T-cell (primary cell): ENCODE results near the gene CTNND2. TPM values are rescaled to one million over a fixed set of nuclear protein-coding genes. Genes with fewer than 3 reads are reported as not detected.
A peak's percentile ranks its signal among the peaks of the same experiment; 100 is the strongest.

Experiments used
- ATAC-seq, 4 experiments: fragments of 200-7000 bp in 3 of 4; fragments of 150-1000 bp in 1 of 4; cut with Tn5 transposase; replicated peaks in 1 of 4; 1 replicate in 3 of 4; 2 replicates in 1 of 4; pipeline ENCODE4 v1.10.0; 2021; ENCODE audit warnings: moderate library complexity in 3 of 4, mild to moderate bottlenecking in 2 of 4, moderate number of reproducible peaks in 1 of 4
- CTCF ChIA-PET, 2 donors: fragments of 300-600 bp; sonication (Branson Sonifier 250); formaldehyde crosslinking; loops; one replicate each; lab custom pipeline; 2022; ENCODE audit warnings: antibody characterized with exemption in 2 of 2; lab: Charles Lee
- POLR2A ChIA-PET, 2 donors: fragments of 300-600 bp; sonication (Branson Sonifier 250); formaldehyde crosslinking; loops; one replicate each; lab custom pipeline; 2022; ENCODE audit warnings: antibody characterized with exemption in 2 of 2; lab: Charles Lee
- DNase-seq, 35 experiments: peaks; one replicate each; pipeline versions ENCODE4 v3.0.0 to v3.0.0-alpha.2; 2013 to 2023
- H3K27ac ChIP-seq: one replicate; pipeline ENCODE4 v1.5.1; 2013; ENCODE audit warnings: low read length
- H3K27me3 ChIP-seq, 2 experiments: replicated peaks in 1 of 2; 1 replicate in 1 of 2; 2 replicates in 1 of 2; pipeline versions ENCODE4 v1.6.1 to v1.7.0; 2013; ENCODE audit warnings: low read length in 1 of 2, mixed read lengths in 1 of 2; ENCODE audit not compliant: control insufficient read depth in 2 of 2, insufficient read depth in 2 of 2; ENCODE audit errors: extremely low read depth in 1 of 2
- H3K36me3 ChIP-seq, 2 donors: 1 replicate in 1 of 2; 2 replicates in 1 of 2; pipeline versions ENCODE4 v1.6.1 to v1.7.0; 2013; ENCODE audit warnings: low read length in 1 of 2; ENCODE audit not compliant: control insufficient read depth in 2 of 2, insufficient read depth in 1 of 2; ENCODE audit errors: extremely low read depth in 1 of 2
- H3K4me1 ChIP-seq, 2 experiments: 1 replicate in 1 of 2; 2 replicates in 1 of 2; pipeline versions ENCODE4 v1.6.1 to v1.7.0; 2013; ENCODE audit warnings: low read length in 2 of 2, mixed read lengths in 1 of 2; ENCODE audit not compliant: insufficient read depth in 2 of 2, control insufficient read depth in 1 of 2; ENCODE audit errors: extremely low read depth in 1 of 2
- H3K4me3 ChIP-seq, 2 donors: 1 replicate in 1 of 2; 2 replicates in 1 of 2; pipeline versions ENCODE4 v1.5.1 to v1.7.0; 2013; ENCODE audit warnings: mild to moderate bottlenecking in 2 of 2, low read length in 1 of 2, moderate library complexity in 1 of 2; ENCODE audit not compliant: control insufficient read depth in 1 of 2; ENCODE audit errors: extremely low read depth in 1 of 2
- H3K9me3 ChIP-seq: 2 replicates; pipeline ENCODE4 v1.7.0; 2013
- H3K27ac Mint-ChIP-seq, 2 donors: one replicate each; pipeline ENCODE4 v1.8.0; 2020 to 2021; ENCODE audit warnings: mild to moderate bottlenecking in 2 of 2, mixed read lengths in 2 of 2
- H3K27me3 Mint-ChIP-seq, 2 donors: one replicate each; pipeline ENCODE4 v1.8.0; 2021 to 2022; ENCODE audit warnings: mixed read lengths in 2 of 2
- H3K36me3 Mint-ChIP-seq: one replicate; pipeline ENCODE4 v1.8.0; 2021; ENCODE audit warnings: mixed read lengths
- H3K4me1 Mint-ChIP-seq, 3 donors: one replicate each; pipeline ENCODE4 v1.8.0; 2020 to 2022; ENCODE audit warnings: mixed read lengths in 3 of 3, mild to moderate bottlenecking in 1 of 3
- H3K4me3 Mint-ChIP-seq, 3 donors: one replicate each; pipeline ENCODE4 v1.8.0; 2020 to 2022; ENCODE audit warnings: mild to moderate bottlenecking in 3 of 3, mixed read lengths in 3 of 3, moderate library complexity in 3 of 3
- H3K9me3 Mint-ChIP-seq, 3 donors: one replicate each; pipeline ENCODE4 v1.8.0; 2020 to 2022; ENCODE audit warnings: mixed read lengths in 3 of 3
- WGBS: methylation state at CpG from one replicate; pipeline ENCODE4 v1.1.5; 2013; ENCODE audit warnings: missing lambda C conversion rate; ENCODE audit not compliant: insufficient coverage; 5-methylcytosine and 5-hydroxymethylcytosine counted together
- total RNA-seq, 35 experiments: library from RNA in 6 of 35; stranded (reverse) in 6 of 35; fragments of 120-200 nt in 1 of 35; gene quantifications; one replicate each; pipeline versions ENCODE4 v1.2.1 to v1.2.4 and lab custom pipeline; 2013 to 2026

Gene CTNND2
- total RNA-seq, 5 donors from 2014 or later (not counting 1 experiment from before 2014, with no cell fraction given): 0.22 TPM; not detected in 4

GRCh38 chr5:11903121-11903613, 1.1 kb downstream of the CTNND2 start:
- Histone ChIP-seq H3K27me3 (peaks cover 14 to 18% of the 10 kb centered on the region in 2 experiments), H3K4me3 (no peak overlapping the region), H3K36me3 (no peaks in the 10 kb centered on the region), H3K4me1 (no peaks in the 10 kb centered on the region), H3K27ac (no peak overlapping the region), H3K9me3 (no peaks in the 10 kb centered on the region)
- H3K27ac Mint-ChIP-seq: no peak overlapping the region
- ATAC-seq: no peak
- peaks cover 35 to 40% of the 10 kb centered on the region in 2 donors for H3K27me3 Mint-ChIP-seq
- H3K4me1 Mint-ChIP-seq: peaks cover 0 to 5% (median 2%) of the 10 kb centered on the region in 3 donors
- ChIA-PET CTCF (no interaction called here), POLR2A (no interaction called here)
- no peaks in the 10 kb centered on the region for H3K36me3 Mint-ChIP-seq
- WGBS: 6% methylated on average over 12 of the region's 23 CpGs
- no peak for DNase-seq
- no peaks in the 10 kb centered on the region for H3K9me3 Mint-ChIP-seq
- H3K4me3 Mint-ChIP-seq: peak overlapping the region in 1 of 3 donors; percentile 7

- Mint-ChIP-seq H3K9me3 (peaks cover 0 to 3% (median 0%) of the 10 kb centered on the region in 3 donors), H3K4me1 (peaks cover 0 to 5% (median 2%) of the 10 kb centered on the region in 3 donors), H3K36me3 (no peaks in the 10 kb centered on the region), H3K27me3 (peaks cover 35 to 38% of the 10 kb centered on the region in 2 donors), H3K4me3 (no peak overlapping the region), H3K27ac (no peak overlapping the region)
- ChIA-PET POLR2A (no interaction called here), CTCF (no interaction called here)
- Histone ChIP-seq H3K36me3 (no peaks in the 10 kb centered on the region), H3K4me1 (no peaks in the 10 kb centered on the region), H3K27me3 (peaks cover 14 to 18% of the 10 kb centered on the region in 2 experiments), H3K9me3 (no peaks in the 10 kb centered on the region), H3K27ac (no peak overlapping the region), H3K4me3 (no peak overlapping the region)
- DNase-seq (no peak), ATAC-seq (no peak)
- 71% methylated on average over 5 of the region's 8 CpGs for WGBS
These were observed 2.0 kb downstream of the CTNND2 start for GRCh38 chr5:11902201-11902619.

GRCh38 chr5:11898787-11899186, 5.5 kb downstream of the CTNND2 start:
- no CpG with 5 or more reads among the region's 2 CpGs for WGBS
- no peak overlapping the region for H3K4me3 Mint-ChIP-seq
- H3K4me3 ChIP-seq: no peak overlapping the region
- H3K27ac ChIP-seq: no peak overlapping the region
- DNase-seq (no peak), ATAC-seq (no peak)
- H3K27me3 Mint-ChIP-seq: peaks cover 19% of the 10 kb centered on the region in 2 donors
- peaks cover 8 to 12% of the 10 kb centered on the region in 2 experiments for H3K27me3 ChIP-seq
- H3K9me3 ChIP-seq: no peaks in the 10 kb centered on the region
- H3K27ac Mint-ChIP-seq: no peak overlapping the region
- no peaks in the 10 kb centered on the region for H3K36me3 ChIP-seq
- ChIA-PET POLR2A (no interaction called here), CTCF (no interaction called here)
- H3K36me3 Mint-ChIP-seq: no peaks in the 10 kb centered on the region
- peaks cover 0 to 2% (median 2%) of the 10 kb centered on the region in 3 donors for H3K4me1 Mint-ChIP-seq
- no peaks in the 10 kb centered on the region for H3K4me1 ChIP-seq
- peaks cover 0 to 19% (median 4%) of the 10 kb centered on the region in 3 donors for H3K9me3 Mint-ChIP-seq

GRCh38 chr5:11897781-11898180, 6.5 kb downstream of the CTNND2 start:
- CTCF ChIA-PET: no interaction called here

GRCh38 chr5:11894992-11895391, 9.3 kb downstream of the CTNND2 start:
- Mint-ChIP-seq H3K27ac (no peak overlapping the region), H3K36me3 (no peaks in the 10 kb centered on the region), H3K4me3 (no peak overlapping the region), H3K4me1 (no peaks in the 10 kb centered on the region), H3K27me3 (no peaks in the 10 kb centered on the region), H3K9me3 (peaks cover 4 to 22% (median 4%) of the 10 kb centered on the region in 3 donors)
- DNase-seq: no peak
- ATAC-seq: no peak
- CTCF ChIA-PET: no interaction called here
- Histone ChIP-seq H3K4me3 (no peak overlapping the region), H3K9me3 (no peaks in the 10 kb centered on the region), H3K36me3 (no peaks in the 10 kb centered on the region), H3K27me3 (no peaks in the 10 kb centered on the region), H3K27ac (no peak overlapping the region), H3K4me1 (no peaks in the 10 kb centered on the region)
- WGBS: 81% methylated on average over 3 of the region's 5 CpGs
- POLR2A ChIA-PET: no interaction called here

More at GRCh38 chr5:11897781-11898180, 6.5 kb downstream of the CTNND2 start:
- peaks cover under 1 to 6% of the 10 kb centered on the region in 2 experiments for H3K27me3 ChIP-seq
- no peaks in the 10 kb centered on the region for H3K9me3 ChIP-seq
- H3K4me3 ChIP-seq: no peak overlapping the region
- H3K9me3 Mint-ChIP-seq: peaks cover 4 to 22% (median 4%) of the 10 kb centered on the region in 3 donors
- no peaks in the 10 kb centered on the region for H3K4me1 ChIP-seq
- no peak for DNase-seq
- no peak overlapping the region for H3K27ac Mint-ChIP-seq
- no peak overlapping the region for H3K27ac ChIP-seq
- no peak overlapping the region for H3K4me3 Mint-ChIP-seq
- ATAC-seq: no peak
- peaks cover 0 to under 1% (median under 1%) of the 10 kb centered on the region in 3 donors for H3K4me1 Mint-ChIP-seq
- POLR2A ChIA-PET: no interaction called here
- no peaks in the 10 kb centered on the region for H3K36me3 ChIP-seq
- H3K36me3 Mint-ChIP-seq: no peaks in the 10 kb centered on the region
- H3K27me3 Mint-ChIP-seq: peaks cover 12 to 15% of the 10 kb centered on the region in 2 donors

- Mint-ChIP-seq H3K27ac (no peak overlapping the region), H3K4me1 (no peaks in the 10 kb centered on the region), H3K27me3 (no peaks in the 10 kb centered on the region), H3K36me3 (no peaks in the 10 kb centered on the region), H3K4me3 (no peak overlapping the region), H3K9me3 (peaks cover 4 to 22% (median 4%) of the 10 kb centered on the region in 3 donors)
- H3K36me3 ChIP-seq: no peaks in the 10 kb centered on the region
- ATAC-seq (no peak), DNase-seq (no peak)
- WGBS: 88% methylated on average over 1 of the region's 6 CpGs
- H3K27ac ChIP-seq: no peak overlapping the region
- ChIA-PET CTCF (interaction anchor here in 1 of 2 donors (0.6 kb wide), 1 partner anchor 487 kb away, joined by 3 read pairs; no protein-coding TSS in a partner anchor), POLR2A (no interaction called here)
- no peaks in the 10 kb centered on the region for H3K9me3 ChIP-seq
- H3K4me1 ChIP-seq: no peaks in the 10 kb centered on the region
- H3K27me3 ChIP-seq: no peaks in the 10 kb centered on the region
- no peak overlapping the region for H3K4me3 ChIP-seq
These were observed 11.4 kb downstream of the CTNND2 start for GRCh38 chr5:11892832-11893231.
